KMS-11 (cell line): ENCODE measurements around the gene GRK6.

Experiments used
- H2AFZ ChIP-seq: fragments of 200-600 bp; sonication (generic); 2 replicates; pipeline ENCODE4 v1.6.1; 2016; ENCODE audit warnings: antibody characterized with exemption, mixed run types, low read depth
- H3K27ac ChIP-seq: fragments of 200-600 bp; sonication (generic); 2 replicates; pipeline ENCODE4 v1.6.1; 2016; ENCODE audit warnings: mild to moderate bottlenecking, mixed run types
- H3K27me3 ChIP-seq: fragments of 200-600 bp; sonication (generic); 2 replicates; pipeline ENCODE4 v1.6.1; 2017; ENCODE audit warnings: mild to moderate bottlenecking, low read depth, mixed run types, moderate library complexity; ENCODE audit not compliant: insufficient read depth
- H3K36me3 ChIP-seq: fragments of 200-600 bp; sonication (generic); 2 replicates; pipeline ENCODE4 v1.6.1; 2017; ENCODE audit warnings: mild to moderate bottlenecking, mixed run types; ENCODE audit not compliant: insufficient read depth
- H3K4me1 ChIP-seq: fragments of 200-600 bp; sonication (generic); 2 replicates; pipeline ENCODE4 v1.6.1; 2016; ENCODE audit warnings: mild to moderate bottlenecking, low read depth, mixed run types; ENCODE audit not compliant: poor library complexity, severe bottlenecking
- H3K4me2 ChIP-seq: fragments of 200-600 bp; sonication (generic); 2 replicates; pipeline ENCODE4 v1.7.0; 2016; ENCODE audit warnings: mild to moderate bottlenecking, mixed run types
- H3K4me3 ChIP-seq: fragments of 200-600 bp; sonication (generic); IDR thresholded peaks from 2 replicates; pipeline ENCODE4 v1.6.1; 2017; ENCODE audit warnings: low read depth, low read length, mixed read lengths; ENCODE audit not compliant: insufficient read depth
- H3K79me2 ChIP-seq: fragments of 200-600 bp; sonication (generic); 2 replicates; pipeline ENCODE4 v1.6.1; 2016; ENCODE audit warnings: low read depth, mixed run types; ENCODE audit not compliant: insufficient read depth
- H3K9ac ChIP-seq: fragments of 200-600 bp; sonication (generic); 2 replicates; pipeline ENCODE4 v1.6.1; 2016; ENCODE audit warnings: mild to moderate bottlenecking, mixed run types
- H4K20me1 ChIP-seq: fragments of 200-600 bp; sonication (generic); 2 replicates; pipeline ENCODE4 v1.6.1; 2016; ENCODE audit warnings: mild to moderate bottlenecking, mixed run types; ENCODE audit not compliant: insufficient read depth
- TF ChIP-seq, protein P1 (sequence below): fragments of 200-600 bp; sonication (generic); conservative IDR thresholded peaks from 2 replicates; pipeline ENCODE4 v1.6.1; 2017; ENCODE audit warnings: low read depth, mild to moderate bottlenecking, antibody characterized with exemption, low read length, moderate library complexity, mixed read lengths

Gene GRK6

GRCh38 chr5:177459819-177460628 is 33.5 kb downstream of the GRK6 start:
- Histone ChIP-seq H3K4me2 (no peak overlapping the region), H3K27ac (no peak overlapping the region), H2AFZ (no peak overlapping the region), H3K4me1 (peaks cover 7% of the 10 kb centered on the region), H3K79me2 (no peaks in the 10 kb centered on the region), H3K4me3 (no peak overlapping the region), H3K36me3 (no peaks in the 10 kb centered on the region), H3K27me3 (no peaks in the 10 kb centered on the region), H4K20me1 (no peaks in the 10 kb centered on the region), H3K9ac (no peak overlapping the region)
- TF ChIP-seq, protein P1, sequence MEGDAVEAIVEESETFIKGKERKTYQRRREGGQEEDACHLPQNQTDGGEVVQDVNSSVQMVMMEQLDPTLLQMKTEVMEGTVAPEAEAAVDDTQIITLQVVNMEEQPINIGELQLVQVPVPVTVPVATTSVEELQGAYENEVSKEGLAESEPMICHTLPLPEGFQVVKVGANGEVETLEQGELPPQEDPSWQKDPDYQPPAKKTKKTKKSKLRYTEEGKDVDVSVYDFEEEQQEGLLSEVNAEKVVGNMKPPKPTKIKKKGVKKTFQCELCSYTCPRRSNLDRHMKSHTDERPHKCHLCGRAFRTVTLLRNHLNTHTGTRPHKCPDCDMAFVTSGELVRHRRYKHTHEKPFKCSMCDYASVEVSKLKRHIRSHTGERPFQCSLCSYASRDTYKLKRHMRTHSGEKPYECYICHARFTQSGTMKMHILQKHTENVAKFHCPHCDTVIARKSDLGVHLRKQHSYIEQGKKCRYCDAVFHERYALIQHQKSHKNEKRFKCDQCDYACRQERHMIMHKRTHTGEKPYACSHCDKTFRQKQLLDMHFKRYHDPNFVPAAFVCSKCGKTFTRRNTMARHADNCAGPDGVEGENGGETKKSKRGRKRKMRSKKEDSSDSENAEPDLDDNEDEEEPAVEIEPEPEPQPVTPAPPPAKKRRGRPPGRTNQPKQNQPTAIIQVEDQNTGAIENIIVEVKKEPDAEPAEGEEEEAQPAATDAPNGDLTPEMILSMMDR, result no peak

DNA sequence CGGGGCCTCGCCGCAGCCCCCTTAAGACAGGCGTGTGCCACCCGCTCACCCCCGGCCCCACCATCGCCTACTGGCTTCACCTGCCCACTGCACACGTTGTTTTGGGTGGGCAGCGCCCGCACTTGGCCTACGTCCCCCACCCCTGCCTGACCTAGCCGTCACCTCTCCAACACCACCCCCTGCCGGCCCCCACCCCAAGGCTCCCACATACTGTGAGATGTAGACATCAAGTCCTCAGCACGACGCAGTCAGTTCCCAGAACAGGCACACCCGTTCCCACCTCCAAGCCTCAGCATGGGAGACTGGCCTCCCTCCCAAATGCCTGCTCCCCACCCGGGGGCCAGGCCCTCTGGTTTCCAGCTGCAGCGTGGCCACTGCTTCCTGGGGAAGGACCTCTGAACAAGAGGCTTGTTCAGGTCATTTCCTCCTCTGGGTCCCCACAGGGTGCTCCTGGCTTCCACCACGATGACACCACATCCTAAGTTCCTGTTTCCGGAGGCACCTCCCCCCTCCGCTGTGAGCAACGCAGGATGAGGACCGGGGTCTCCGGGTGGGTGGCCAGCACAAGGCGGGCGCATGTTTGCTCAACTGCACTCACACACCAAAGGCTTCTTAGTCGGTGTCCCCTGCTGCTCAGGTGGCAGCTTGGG is 35.7 kb downstream of the GRK6 start:
- Histone ChIP-seq H3K9ac (no peak overlapping the region), H3K79me2 (no peaks in the 10 kb centered on the region), H3K4me1 (peaks cover 1% of the 10 kb centered on the region), H3K27ac (no peak overlapping the region), H3K4me3 (no peak overlapping the region), H3K27me3 (no peaks in the 10 kb centered on the region), H4K20me1 (no peaks in the 10 kb centered on the region), H2AFZ (no peak overlapping the region), H3K4me2 (no peak overlapping the region), H3K36me3 (no peaks in the 10 kb centered on the region)
- TF ChIP-seq, protein P1, result no peak

DNA sequence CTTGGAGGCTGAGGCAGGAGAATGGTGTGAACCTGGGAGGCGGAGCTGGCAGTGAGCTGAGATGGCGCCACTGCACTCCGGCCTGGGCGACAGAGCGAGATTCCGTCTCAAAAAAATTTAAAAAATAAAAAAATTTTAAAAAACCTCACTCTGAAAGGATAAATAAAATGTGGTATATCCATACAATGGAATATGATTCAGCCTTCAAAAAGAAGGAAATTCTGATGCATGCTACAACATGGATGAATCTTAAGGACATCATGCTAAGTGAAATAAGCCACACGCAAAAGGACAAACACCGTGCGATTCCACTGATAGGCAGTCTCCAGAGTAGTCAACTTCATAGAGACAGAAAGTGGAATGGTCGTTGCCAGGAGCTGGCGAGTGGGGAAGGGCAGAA is 38.6 kb downstream of the GRK6 start:
- Histone ChIP-seq H3K36me3 (no peaks in the 10 kb centered on the region), H3K9ac (no peak overlapping the region), H2AFZ (no peak overlapping the region), H4K20me1 (no peaks in the 10 kb centered on the region), H3K27ac (no peak overlapping the region), H3K4me1 (no peaks in the 10 kb centered on the region), H3K4me3 (no peak overlapping the region), H3K4me2 (no peak overlapping the region), H3K27me3 (no peaks in the 10 kb centered on the region), H3K79me2 (no peaks in the 10 kb centered on the region)
- TF ChIP-seq, protein P1, result no peak

- Histone ChIP-seq H3K9ac (no peak overlapping the region), H3K27me3 (no peaks in the 10 kb centered on the region), H4K20me1 (no peaks in the 10 kb centered on the region), H2AFZ (no peak overlapping the region), H3K4me3 (no peak overlapping the region), H3K4me2 (no peak overlapping the region), H3K36me3 (no peaks in the 10 kb centered on the region), H3K27ac (no peak overlapping the region), H3K79me2 (no peaks in the 10 kb centered on the region), H3K4me1 (peaks cover 5% of the 10 kb centered on the region)
- TF ChIP-seq, protein P1, result no peak
Measured at GRCh38 chr5:177466861-177467260, 40.4 kb downstream of the GRK6 start.
